ENCODE results near the gene ZNF385B.

The ZNF385B gene

DNA sequence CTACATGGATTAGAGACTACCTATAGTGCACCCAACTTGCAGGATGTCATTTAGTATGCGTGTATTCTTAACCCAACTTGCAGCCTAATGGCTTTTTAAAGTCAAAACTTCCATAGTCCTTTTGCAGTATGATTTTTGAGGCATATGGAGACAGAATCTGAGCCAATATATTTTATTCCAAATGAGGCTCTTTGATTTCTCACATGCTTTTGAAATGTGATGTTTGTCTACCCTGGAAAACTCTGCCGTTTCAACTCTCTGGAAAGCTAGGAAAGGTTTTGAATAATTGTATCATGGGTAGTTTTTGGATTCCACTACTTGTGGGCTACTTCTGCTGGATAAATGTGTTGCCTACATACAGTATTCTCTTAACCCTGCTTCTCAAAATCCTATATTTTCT lies 206.6 kb downstream of the ZNF385B start (continued):
- TF ChIP-seq GFI1B (tag by site-specific recombination; IDR thresholded peaks at IDR 0.05) (no peak), ZNF335 (tag by site-specific recombination; conservative IDR thresholded peaks at IDR 0.05) (no peak), ZFP41 (tag by site-specific recombination; IDR thresholded peaks at IDR 0.05; ENCODE audit: borderline replicate concordance) (no peak), TCF7L2 (IDR thresholded peaks at IDR 0.05; ENCODE audit: borderline replicate concordance, low read depth, low read length) (no peak), ZNF561 (tag by site-specific recombination; IDR thresholded peaks at IDR 0.05; ENCODE audit: borderline replicate concordance) (no peak), ZNF747 (tag by site-specific recombination; IDR thresholded peaks at IDR 0.05) (no peak), GLI4 (tag by site-specific recombination; IDR thresholded peaks at IDR 0.05) (no peak), ZNF843 (tag by site-specific recombination; IDR thresholded peaks at IDR 0.05) (no peak), ZNF624 (tag by site-specific recombination; IDR thresholded peaks at IDR 0.05) (no peak), ZNF600 (tag by site-specific recombination; IDR thresholded peaks at IDR 0.05) (no peak)
- TF ChIP-seq, protein P1, sequence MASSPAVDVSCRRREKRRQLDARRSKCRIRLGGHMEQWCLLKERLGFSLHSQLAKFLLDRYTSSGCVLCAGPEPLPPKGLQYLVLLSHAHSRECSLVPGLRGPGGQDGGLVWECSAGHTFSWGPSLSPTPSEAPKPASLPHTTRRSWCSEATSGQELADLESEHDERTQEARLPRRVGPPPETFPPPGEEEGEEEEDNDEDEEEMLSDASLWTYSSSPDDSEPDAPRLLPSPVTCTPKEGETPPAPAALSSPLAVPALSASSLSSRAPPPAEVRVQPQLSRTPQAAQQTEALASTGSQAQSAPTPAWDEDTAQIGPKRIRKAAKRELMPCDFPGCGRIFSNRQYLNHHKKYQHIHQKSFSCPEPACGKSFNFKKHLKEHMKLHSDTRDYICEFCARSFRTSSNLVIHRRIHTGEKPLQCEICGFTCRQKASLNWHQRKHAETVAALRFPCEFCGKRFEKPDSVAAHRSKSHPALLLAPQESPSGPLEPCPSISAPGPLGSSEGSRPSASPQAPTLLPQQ (tag by site-specific recombination; IDR thresholded peaks at IDR 0.05), result no peak

DNA sequence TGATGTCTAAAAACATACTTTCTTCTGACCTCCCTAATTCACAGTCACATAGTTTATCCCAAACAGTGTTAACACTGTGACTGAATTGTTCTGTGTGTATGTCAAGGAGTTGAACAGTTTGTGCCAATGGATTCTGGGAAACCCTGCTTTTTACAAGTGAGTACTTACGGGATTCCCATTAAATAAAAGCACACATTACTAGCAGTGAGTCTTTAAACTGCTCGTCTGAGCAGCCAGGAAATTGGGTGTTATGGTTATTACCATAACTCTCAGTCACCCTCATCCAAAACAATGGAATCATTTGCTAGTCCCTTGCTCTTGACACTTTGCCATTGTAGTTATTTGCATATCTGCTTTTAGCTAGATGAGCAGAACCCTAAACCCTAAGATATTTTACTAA lies 209.1 kb downstream of the ZNF385B start:
- Histone ChIP-seq H3K9me3 (ENCODE audit: control insufficient read depth, insufficient read depth, low read depth, low read length) (no peaks in the 10 kb centered on the region), H3K27ac (ENCODE audit: extremely low read depth, low read depth, low read length) (no peak overlapping the region), H3K4me1 (ENCODE audit: control insufficient read depth, insufficient read depth, low read length) (no peaks in the 10 kb centered on the region), H3K36me3 (ENCODE audit: control insufficient read depth in 2 of 2, insufficient read depth in 1 of 2, low read length in 2 of 2) (no peaks in the 10 kb centered on the region), H3K4me3 (ENCODE audit: low read depth, low read length) (no peak overlapping the region)
- ChIA-PET CTCF (no interaction called here), POLR2A (no interaction called here)
- no peak for TF ChIP-seq ZNF266 (tag by site-specific recombination; IDR thresholded peaks at IDR 0.05; ENCODE audit: low read depth)
- TF ChIP-seq, protein P2, sequence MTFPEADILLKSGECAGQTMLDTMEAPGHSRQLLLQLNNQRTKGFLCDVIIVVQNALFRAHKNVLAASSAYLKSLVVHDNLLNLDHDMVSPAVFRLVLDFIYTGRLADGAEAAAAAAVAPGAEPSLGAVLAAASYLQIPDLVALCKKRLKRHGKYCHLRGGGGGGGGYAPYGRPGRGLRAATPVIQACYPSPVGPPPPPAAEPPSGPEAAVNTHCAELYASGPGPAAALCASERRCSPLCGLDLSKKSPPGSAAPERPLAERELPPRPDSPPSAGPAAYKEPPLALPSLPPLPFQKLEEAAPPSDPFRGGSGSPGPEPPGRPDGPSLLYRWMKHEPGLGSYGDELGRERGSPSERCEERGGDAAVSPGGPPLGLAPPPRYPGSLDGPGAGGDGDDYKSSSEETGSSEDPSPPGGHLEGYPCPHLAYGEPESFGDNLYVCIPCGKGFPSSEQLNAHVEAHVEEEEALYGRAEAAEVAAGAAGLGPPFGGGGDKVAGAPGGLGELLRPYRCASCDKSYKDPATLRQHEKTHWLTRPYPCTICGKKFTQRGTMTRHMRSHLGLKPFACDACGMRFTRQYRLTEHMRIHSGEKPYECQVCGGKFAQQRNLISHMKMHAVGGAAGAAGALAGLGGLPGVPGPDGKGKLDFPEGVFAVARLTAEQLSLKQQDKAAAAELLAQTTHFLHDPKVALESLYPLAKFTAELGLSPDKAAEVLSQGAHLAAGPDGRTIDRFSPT (tag by site-specific recombination; IDR thresholded peaks at IDR 0.05), result no peak
- TF ChIP-seq ZNF350 (tag by site-specific recombination; IDR thresholded peaks at IDR 0.05), result no peak
- no peak for TF ChIP-seq ZNF292 (tag by site-specific recombination; IDR thresholded peaks at IDR 0.05; ENCODE audit: borderline replicate concordance, low read depth)
- TF ChIP-seq ZNF830 (tag by site-specific recombination; IDR thresholded peaks at IDR 0.05; ENCODE audit: low read depth), result no peak
- no peak for TF ChIP-seq ZNF776 (tag by site-specific recombination; IDR thresholded peaks at IDR 0.05; ENCODE audit: borderline replicate concordance)
- TF ChIP-seq, protein P3, sequence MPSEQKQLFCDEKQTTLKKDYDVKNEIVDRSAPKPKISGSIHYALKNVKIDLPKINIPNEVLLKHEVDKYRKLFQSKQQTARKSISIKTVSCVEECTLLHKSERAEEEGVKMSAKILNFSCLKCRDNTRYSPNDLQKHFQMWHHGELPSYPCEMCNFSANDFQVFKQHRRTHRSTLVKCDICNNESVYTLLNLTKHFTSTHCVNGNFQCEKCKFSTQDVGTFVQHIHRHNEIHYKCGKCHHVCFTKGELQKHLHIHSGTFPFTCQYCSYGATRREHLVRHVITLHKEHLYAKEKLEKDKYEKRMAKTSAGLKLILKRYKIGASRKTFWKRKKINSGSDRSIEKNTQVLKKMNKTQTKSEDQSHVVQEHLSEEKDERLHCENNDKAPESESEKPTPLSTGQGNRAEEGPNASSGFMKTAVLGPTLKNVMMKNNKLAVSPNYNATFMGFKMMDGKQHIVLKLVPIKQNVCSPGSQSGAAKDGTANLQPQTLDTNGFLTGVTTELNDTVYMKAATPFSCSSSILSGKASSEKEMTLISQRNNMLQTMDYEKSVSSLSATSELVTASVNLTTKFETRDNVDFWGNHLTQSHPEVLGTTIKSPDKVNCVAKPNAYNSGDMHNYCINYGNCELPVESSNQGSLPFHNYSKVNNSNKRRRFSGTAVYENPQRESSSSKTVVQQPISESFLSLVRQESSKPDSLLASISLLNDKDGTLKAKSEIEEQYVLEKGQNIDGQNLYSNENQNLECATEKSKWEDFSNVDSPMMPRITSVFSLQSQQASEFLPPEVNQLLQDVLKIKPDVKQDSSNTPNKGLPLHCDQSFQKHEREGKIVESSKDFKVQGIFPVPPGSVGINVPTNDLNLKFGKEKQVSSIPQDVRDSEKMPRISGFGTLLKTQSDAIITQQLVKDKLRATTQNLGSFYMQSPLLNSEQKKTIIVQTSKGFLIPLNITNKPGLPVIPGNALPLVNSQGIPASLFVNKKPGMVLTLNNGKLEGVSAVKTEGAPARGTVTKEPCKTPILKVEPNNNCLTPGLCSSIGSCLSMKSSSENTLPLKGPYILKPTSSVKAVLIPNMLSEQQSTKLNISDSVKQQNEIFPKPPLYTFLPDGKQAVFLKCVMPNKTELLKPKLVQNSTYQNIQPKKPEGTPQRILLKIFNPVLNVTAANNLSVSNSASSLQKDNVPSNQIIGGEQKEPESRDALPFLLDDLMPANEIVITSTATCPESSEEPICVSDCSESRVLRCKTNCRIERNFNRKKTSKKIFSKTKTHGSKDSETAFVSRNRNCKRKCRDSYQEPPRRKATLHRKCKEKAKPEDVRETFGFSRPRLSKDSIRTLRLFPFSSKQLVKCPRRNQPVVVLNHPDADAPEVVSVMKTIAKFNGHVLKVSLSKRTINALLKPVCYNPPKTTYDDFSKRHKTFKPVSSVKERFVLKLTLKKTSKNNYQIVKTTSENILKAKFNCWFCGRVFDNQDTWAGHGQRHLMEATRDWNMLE (tag by site-specific recombination; conservative IDR thresholded peaks at IDR 0.05; ENCODE audit: low read depth), result no peak
- TF ChIP-seq ZBTB8A (tag by site-specific recombination; IDR thresholded peaks at IDR 0.05), result no peak
- TF ChIP-seq, protein P1 (tag by site-specific recombination; IDR thresholded peaks at IDR 0.05), result no peak
- TF ChIP-seq ZNF571 (tag by site-specific recombination; IDR thresholded peaks at IDR 0.05), result no peak
